Measurements from ENCODE around the gene GNRHR. TPM values are rescaled to one million over a fixed set of nuclear protein-coding genes. Genes with fewer than 3 reads are reported as not detected.

Gene GNRHR
- under 0.01 and 0.07 TPM in 2 replicates for total RNA-seq

DNA sequence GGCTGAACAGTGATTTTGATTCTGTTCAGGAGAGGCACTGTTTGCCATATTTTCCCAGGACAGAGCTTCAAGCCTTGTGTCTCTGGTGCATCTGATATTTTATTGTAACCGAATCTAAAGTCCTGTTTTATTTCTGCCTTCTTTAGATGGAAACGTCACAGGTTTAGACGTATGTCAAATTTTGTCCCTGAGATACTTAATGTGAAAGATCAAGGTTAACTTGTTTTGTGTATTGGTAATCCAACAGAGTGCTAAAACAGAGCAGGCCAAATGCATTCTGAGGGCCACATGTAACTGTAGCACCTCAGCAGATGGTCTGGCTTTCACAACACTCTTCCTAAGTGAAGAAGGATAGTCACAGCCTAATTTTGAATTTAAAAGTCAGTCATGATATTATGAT lies at the start of gene GNRHR:
TSS of gene GNRHR (minus strand) at position 101 of the 400 bp plus-strand sequence. CDS start at position 48, 53 bp downstream.

DNA sequence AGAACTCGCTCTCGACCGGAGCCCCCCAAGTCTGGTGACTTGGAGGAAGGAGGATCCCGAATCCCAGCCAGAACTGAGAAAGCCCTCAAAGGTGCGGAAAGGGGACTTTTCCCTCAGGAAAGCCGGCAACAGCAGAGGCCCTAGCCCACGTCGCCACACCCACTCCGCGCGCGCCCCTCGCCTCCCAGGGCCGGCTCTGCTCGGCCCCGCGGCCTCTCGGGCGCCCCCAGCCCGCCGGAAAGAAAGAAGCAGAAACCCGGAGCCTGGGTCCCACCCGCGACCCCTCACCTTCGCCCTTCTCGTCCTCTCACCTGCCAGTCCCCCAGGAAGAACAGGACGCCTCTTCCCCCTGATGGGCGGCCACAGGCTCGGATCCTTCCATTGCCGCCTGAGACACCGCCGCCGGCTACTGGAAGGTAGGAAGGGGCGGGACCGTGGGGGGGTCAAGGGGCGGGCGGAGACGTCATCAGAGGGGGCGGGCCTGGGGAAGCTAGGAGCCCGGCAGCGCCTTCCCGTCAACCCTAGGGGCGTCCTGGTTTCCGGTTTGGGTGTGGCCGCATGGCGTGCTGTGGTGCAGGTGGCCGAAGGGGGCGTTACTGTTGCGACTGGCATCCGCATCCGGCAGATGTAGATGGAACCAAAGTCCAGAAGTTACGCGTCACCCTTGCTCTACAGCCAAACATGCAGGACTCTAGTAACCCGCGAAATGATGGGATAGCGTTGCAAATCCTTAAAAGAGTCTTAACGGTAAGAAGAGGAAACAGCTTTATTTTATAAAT lies 53.3 kb downstream of the GNRHR start, which contains the start of gene UBA6:
TSS of gene UBA6 (minus strand) at position 418 of the 779 bp plus-strand sequence. CDS start at position 382, 36 bp downstream.

Other genes starting within 250 kb of the GNRHR start
- 6.8 and 10.8 TPM in 2 replicates for gene CENPC, start 208.9 kb downstream of the GNRHR start, total RNA-seq
- gene STAP1, start 195.7 kb downstream of the GNRHR start, total RNA-seq: not detected in 2 replicates
- 108 and 168 TPM in 2 replicates for gene UBA6, start 53.2 kb downstream of the GNRHR start, total RNA-seq
- 11.0 and 11.3 TPM in 2 replicates for gene TMPRSS11D, start 129.6 kb upstream of the GNRHR start, total RNA-seq
- under 0.01 and 0.50 TPM in 2 replicates for gene TMPRSS11A, start 209.1 kb upstream of the GNRHR start, total RNA-seq

Data from nasal cavity respiratory epithelium epithelial cell of viscerocranial mucosa (primary cell).